Measurements from ENCODE around the gene APELA. TPM values are rescaled to one million over a fixed set of nuclear protein-coding genes. Genes with fewer than 3 reads are reported as not detected.
"Not testable (repeated sequence)": the region's sequence is repeated elsewhere in the genome, so short reads cannot be mapped to it uniquely, and the experiment has no call there.

The APELA gene
- total RNA-seq, 2 experiments from 2014 or later: not detected

DNA sequence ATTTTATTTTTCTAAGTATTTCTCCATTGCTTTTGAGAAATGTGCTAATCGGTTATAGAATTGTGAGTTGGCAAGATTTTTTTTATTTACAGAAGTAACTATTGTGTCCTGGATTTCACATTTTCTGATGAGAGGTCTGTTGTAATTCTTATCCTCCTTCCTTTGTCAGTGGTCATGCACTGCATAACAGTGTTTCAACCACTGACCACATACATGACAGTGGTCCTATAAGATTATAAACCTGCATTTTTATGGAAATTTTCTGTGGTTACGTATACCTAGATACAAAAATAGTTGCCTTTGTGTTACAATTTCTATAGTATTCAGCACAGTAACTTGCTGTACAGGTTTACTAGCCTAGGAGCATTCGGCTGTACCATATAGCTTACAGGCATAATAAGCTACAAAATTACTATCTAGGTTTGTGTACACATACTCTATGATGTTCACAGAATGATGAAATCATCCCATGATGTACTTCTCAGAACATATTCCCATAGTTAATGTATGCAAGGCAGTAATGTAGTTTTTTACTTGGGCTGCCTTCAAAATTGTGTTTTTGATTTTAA is 47.8 kb downstream of the APELA start:
- DNase-seq (no peak), ATAC-seq (no peak)
- Mint-ChIP-seq H3K4me1 (ENCODE audit: low read depth) (no peaks in the 10 kb centered on the region), H3K4me3 (no peak overlapping the region), H3K36me3 (ENCODE audit: low read depth) (no peaks in the 10 kb centered on the region), H3K9me3 (no peaks in the 10 kb centered on the region), H3K27ac (no peak overlapping the region), H3K27me3 (peaks cover 2% of the 10 kb centered on the region)
- no peak for TF ChIP-seq CTCF (IDR thresholded peaks at IDR 0.05)
- POLR2A ChIA-PET: no interaction called here
- CTCF ChIA-PET: no interaction called here
- intact Hi-C loops (cut with micrococcal nuclease): no loop called here

DNA sequence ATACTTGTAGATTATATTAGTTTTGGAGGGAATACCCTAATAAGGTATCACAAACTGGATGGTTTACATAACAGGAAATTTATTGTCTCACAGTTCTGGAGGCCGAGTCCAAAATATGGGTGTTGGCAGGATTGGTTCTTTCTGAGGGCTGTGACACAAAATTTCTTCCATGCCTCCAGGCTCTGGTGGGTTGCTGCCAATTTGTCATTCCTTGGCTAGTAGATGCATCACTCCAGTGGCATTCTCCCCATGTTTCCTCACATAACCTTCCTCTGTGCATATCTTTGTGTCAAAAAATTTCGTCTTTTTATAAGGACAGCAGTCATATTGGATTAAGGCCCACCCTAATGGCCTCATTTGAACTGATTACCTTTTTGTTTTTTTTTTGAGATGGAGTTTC is 49.3 kb downstream of the APELA start:
- intact Hi-C loops (cut with micrococcal nuclease): no loop called here
- Mint-ChIP-seq H3K9me3 (no peaks in the 10 kb centered on the region), H3K4me3 (no peak overlapping the region), H3K36me3 (ENCODE audit: low read depth) (no peaks in the 10 kb centered on the region), H3K27me3 (peaks cover 2% of the 10 kb centered on the region), H3K4me1 (ENCODE audit: low read depth) (no peaks in the 10 kb centered on the region), H3K27ac (no peak overlapping the region)
- DNase-seq (no peak), ATAC-seq (no peak)
- TF ChIP-seq CTCF (IDR thresholded peaks at IDR 0.05): no peak
- ChIA-PET POLR2A (no interaction called here), CTCF (no interaction called here)

GRCh38 chr4:164927101-164927500 is 50.1 kb downstream of the APELA start:
- ATAC-seq; H3K36me3 Mint-ChIP-seq (ENCODE audit: low read depth); POLR2A ChIA-PET; H3K9me3 Mint-ChIP-seq; intact Hi-C loops (cut with micrococcal nuclease); H3K4me1 Mint-ChIP-seq (ENCODE audit: low read depth); H3K27me3 Mint-ChIP-seq; H3K4me3 Mint-ChIP-seq; DNase-seq; H3K27ac Mint-ChIP-seq; CTCF ChIA-PET: not testable (repeated sequence)

GRCh38 chr4:164930647-164931046 is 53.7 kb downstream of the APELA start:
- ChIA-PET CTCF (interaction anchor here (1.0 kb wide), 1 partner anchor 8 kb away, joined by 3 read pairs; no protein-coding TSS in a partner anchor), POLR2A (no interaction called here)
- H3K36me3 Mint-ChIP-seq (ENCODE audit: low read depth): no peaks in the 10 kb centered on the region
- ATAC-seq (no peak), DNase-seq (no peak)
- no peaks in the 10 kb centered on the region for H3K9me3 Mint-ChIP-seq
- H3K27ac Mint-ChIP-seq: no peak overlapping the region
- no peak overlapping the region for H3K4me3 Mint-ChIP-seq
- no peak for TF ChIP-seq CTCF (IDR thresholded peaks at IDR 0.05)
- H3K4me1 Mint-ChIP-seq (ENCODE audit: low read depth): no peaks in the 10 kb centered on the region
- H3K27me3 Mint-ChIP-seq: no peaks in the 10 kb centered on the region
- intact Hi-C loops (cut with micrococcal nuclease): no loop called here

- no peaks in the 10 kb centered on the region for H3K9me3 Mint-ChIP-seq
- H3K4me1 Mint-ChIP-seq (ENCODE audit: low read depth): no peaks in the 10 kb centered on the region
- H3K27ac Mint-ChIP-seq: no peak overlapping the region
- intact Hi-C loops (cut with micrococcal nuclease): no loop called here
- peaks cover 3% of the 10 kb centered on the region for H3K27me3 Mint-ChIP-seq
- ATAC-seq (no peak), DNase-seq (no peak)
- POLR2A ChIA-PET: no interaction called here
- no peak overlapping the region for H3K4me3 Mint-ChIP-seq
- no peaks in the 10 kb centered on the region for H3K36me3 Mint-ChIP-seq (ENCODE audit: low read depth)
- CTCF ChIA-PET: no interaction called here
- TF ChIP-seq CTCF (IDR thresholded peaks at IDR 0.05): no peak
These were observed 54.8 kb downstream of the APELA start for GRCh38 chr4:164931551-164932324.
